SU-DHL-6 (cell line): ENCODE data around the gene ZNF586.

ENCODE experiments used
- H2AFZ ChIP-seq: fragments of 200-600 bp; sonication (generic); 2 replicates; pipeline ENCODE4 v1.6.1; 2014; ENCODE audit warnings: low read depth, mild to moderate bottlenecking, moderate library complexity, mixed read lengths, antibody characterized with exemption, low read length; ENCODE audit not compliant: severe bottlenecking
- H3F3A ChIP-seq: fragments of 200-600 bp; shearing (Covaris generic); 2 replicates; pipeline ENCODE4 v1.6.0; 2016; ENCODE audit warnings: antibody characterized with exemption, mild to moderate bottlenecking; ENCODE audit not compliant: insufficient read depth
- H3K27ac ChIP-seq: fragments of 200-600 bp; sonication (generic); 2 replicates; pipeline ENCODE4 v1.5.1; 2016; ENCODE audit warnings: low read depth, mild to moderate bottlenecking, low read length, moderate library complexity, mixed read lengths
- H3K27me3 ChIP-seq: fragments of 200-600 bp; sonication (generic), shearing (Covaris generic); 2 replicates; pipeline ENCODE4 v1.6.0; 2014; ENCODE audit warnings: mild to moderate bottlenecking, low read length
- H3K36me3 ChIP-seq: fragments of 200-600 bp; sonication (generic); 2 replicates; pipeline ENCODE4 v1.6.1; 2014; ENCODE audit warnings: mild to moderate bottlenecking, low read length, mixed read lengths
- H3K4me2 ChIP-seq: fragments of 300-600, 200-600 bp; shearing (Covaris generic), sonication (generic); 2 replicates; pipeline ENCODE4 v1.6.0; 2014; ENCODE audit warnings: low read length, low read depth, mild to moderate bottlenecking; ENCODE audit not compliant: poor library complexity, severe bottlenecking
- H3K4me3 ChIP-seq: fragments of 200-600 bp; sonication (generic); 2 replicates; pipeline ENCODE4 v1.5.1; 2014; ENCODE audit warnings: antibody characterized with exemption, low read length, mild to moderate bottlenecking, mixed read lengths; ENCODE audit not compliant: insufficient read depth, poor library complexity, severe bottlenecking
- H3K79me2 ChIP-seq: fragments of 200-600 bp; sonication (generic); 2 replicates; pipeline ENCODE4 v1.6.1; 2014; ENCODE audit warnings: mild to moderate bottlenecking, low read length, moderate library complexity; ENCODE audit not compliant: insufficient read depth
- H3K9ac ChIP-seq: fragments of 200-600 bp; sonication (generic); 2 replicates; pipeline ENCODE4 v1.7.0; 2014; ENCODE audit warnings: mild to moderate bottlenecking, low read length
- H3K9me2 ChIP-seq: fragments of 200-600 bp; sonication (generic); replicated peaks from 2 replicates; pipeline ENCODE4 v1.6.1; 2014; ENCODE audit warnings: low read length; ENCODE audit not compliant: insufficient read depth
- H3K9me3 ChIP-seq: fragments of 200-600 bp; sonication (generic); 2 replicates; pipeline ENCODE4 v1.6.1; 2014; ENCODE audit warnings: low read length, mixed read lengths; ENCODE audit not compliant: insufficient read depth
- H4K20me1 ChIP-seq: fragments of 200-600 bp; sonication (generic); 2 replicates; pipeline ENCODE4 v1.6.1; 2014; ENCODE audit warnings: low read depth, mild to moderate bottlenecking, antibody characterized with exemption, low read length, moderate library complexity, mixed read lengths
- EZH2phosphoT487 ChIP-seq: fragments of 200-600 bp; sonication (generic), shearing (Covaris generic); conservative IDR thresholded peaks from 2 replicates; pipeline ENCODE4 v1.6.1; 2018; ENCODE audit warnings: mild to moderate bottlenecking, antibody characterized with exemption, low read length, moderate library complexity, mixed read lengths
- TF ChIP-seq, protein P1 (sequence below): fragments of 200-600 bp; sonication (generic); IDR thresholded peaks from one replicate; pipeline ENCODE4 v1.5.1; 2017; ENCODE audit warnings: antibody characterized with exemption, mild to moderate bottlenecking, low read length, moderate library complexity; ENCODE audit not compliant: insufficient read depth, poor library complexity, severe bottlenecking

ZNF586 gene

DNA sequence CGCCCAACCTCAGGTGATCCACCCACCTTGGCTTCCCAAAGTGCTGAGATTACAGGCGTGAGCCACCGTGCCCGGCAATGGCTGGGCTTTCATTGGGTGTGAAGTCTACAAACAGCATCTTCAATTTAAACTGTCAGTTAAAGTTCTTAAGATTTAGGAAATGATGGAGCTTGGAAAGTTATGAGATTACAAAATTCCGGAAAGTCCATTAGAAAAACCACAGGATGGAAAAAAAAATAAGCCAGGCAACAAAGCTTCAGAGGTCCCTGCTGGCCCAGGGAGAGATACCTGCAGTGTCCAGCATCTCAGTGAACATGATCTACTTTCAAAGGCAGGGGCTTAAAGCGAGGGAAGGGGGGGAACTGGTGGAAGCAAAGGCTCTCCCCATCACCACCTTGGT lies 56.0 kb downstream of the ZNF586 start:
- Histone ChIP-seq H2AFZ (no peak overlapping the region), H3K27ac (no peak overlapping the region), H3F3A (no peaks in the 10 kb centered on the region), H3K9me2 (no peaks in the 10 kb centered on the region), H3K9ac (no peak overlapping the region), H3K79me2 (peaks cover 93% of the 10 kb centered on the region), H3K9me3 (no peaks in the 10 kb centered on the region), H3K4me2 (no peak overlapping the region), H4K20me1 (no peaks in the 10 kb centered on the region; the same call in 1 of the 2 replicates), H3K36me3 (no peaks in the 10 kb centered on the region), H3K4me3 (no peak overlapping the region), H3K27me3 (no peaks in the 10 kb centered on the region)
- TF ChIP-seq, protein P1, sequence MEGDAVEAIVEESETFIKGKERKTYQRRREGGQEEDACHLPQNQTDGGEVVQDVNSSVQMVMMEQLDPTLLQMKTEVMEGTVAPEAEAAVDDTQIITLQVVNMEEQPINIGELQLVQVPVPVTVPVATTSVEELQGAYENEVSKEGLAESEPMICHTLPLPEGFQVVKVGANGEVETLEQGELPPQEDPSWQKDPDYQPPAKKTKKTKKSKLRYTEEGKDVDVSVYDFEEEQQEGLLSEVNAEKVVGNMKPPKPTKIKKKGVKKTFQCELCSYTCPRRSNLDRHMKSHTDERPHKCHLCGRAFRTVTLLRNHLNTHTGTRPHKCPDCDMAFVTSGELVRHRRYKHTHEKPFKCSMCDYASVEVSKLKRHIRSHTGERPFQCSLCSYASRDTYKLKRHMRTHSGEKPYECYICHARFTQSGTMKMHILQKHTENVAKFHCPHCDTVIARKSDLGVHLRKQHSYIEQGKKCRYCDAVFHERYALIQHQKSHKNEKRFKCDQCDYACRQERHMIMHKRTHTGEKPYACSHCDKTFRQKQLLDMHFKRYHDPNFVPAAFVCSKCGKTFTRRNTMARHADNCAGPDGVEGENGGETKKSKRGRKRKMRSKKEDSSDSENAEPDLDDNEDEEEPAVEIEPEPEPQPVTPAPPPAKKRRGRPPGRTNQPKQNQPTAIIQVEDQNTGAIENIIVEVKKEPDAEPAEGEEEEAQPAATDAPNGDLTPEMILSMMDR: no peak
- TF ChIP-seq EZH2phosphoT487: no peak

DNA sequence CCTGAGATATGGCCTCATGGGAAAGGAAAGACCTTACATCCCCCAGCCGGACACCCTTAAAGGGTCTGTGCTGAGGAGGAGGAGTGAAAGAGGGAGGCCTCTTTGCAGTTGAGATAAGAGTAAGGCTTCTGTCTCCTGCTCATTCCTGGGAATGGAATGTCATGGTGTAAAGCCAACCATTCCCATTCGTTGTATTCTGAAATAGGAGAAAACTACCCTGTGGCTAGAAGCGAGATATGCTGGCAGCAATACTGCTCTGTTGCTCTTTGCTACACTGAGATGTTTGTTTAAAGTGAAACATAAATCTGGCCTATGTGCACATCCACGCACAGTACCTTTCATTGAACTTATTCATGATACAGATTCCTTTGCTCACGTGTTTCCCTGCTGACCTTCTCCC lies 59.8 kb downstream of the ZNF586 start:
- TF ChIP-seq, protein P1: no peak
- no peak for TF ChIP-seq EZH2phosphoT487
- Histone ChIP-seq H2AFZ (no peak overlapping the region), H3K4me2 (no peak overlapping the region), H3K27ac (no peak overlapping the region), H3K4me3 (no peak overlapping the region), H3K9me2 (no peaks in the 10 kb centered on the region), H3K9ac (no peak overlapping the region), H3F3A (no peaks in the 10 kb centered on the region), H3K36me3 (no peaks in the 10 kb centered on the region), H3K27me3 (no peaks in the 10 kb centered on the region), H4K20me1 (no peaks in the 10 kb centered on the region; the same call in 1 of the 2 replicates), H3K79me2 (peaks cover 79% of the 10 kb centered on the region), H3K9me3 (no peaks in the 10 kb centered on the region)

DNA sequence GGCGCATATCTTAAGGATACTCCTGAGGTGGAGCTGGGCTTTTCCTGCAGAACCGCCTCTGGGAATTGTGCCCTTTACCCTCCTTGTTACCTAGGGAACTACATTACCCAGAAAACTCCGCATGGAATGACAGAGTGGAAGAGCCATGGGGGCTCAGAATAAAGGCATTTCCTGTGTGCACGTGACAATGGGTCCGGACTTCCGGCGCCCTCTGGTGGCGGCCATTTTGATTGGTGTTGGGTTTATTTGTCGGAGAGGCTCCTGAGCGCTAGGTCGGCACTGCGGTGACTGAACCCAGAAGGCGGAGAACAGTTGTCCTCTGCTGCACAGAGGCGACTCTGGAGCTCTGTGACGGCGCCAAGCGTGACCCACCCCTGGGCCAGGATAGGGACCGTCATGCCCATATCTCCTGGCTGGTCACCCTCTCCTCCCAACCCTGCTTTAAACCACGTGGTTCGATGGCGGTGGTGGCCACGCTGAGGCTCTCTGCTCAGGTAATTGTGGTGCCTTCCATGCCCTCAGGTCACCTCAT lies 60.7 kb downstream of the ZNF586 start, which contains the start of gene ZNF587B:
Gene ZNF587B (plus strand): TSS at position 229 of the 532 bp plus-strand sequence. CDS start 230 bp downstream, at position 459.
- no peaks in the 10 kb centered on the region; the same call in 1 of the 2 replicates for H4K20me1 ChIP-seq
- no peaks in the 10 kb centered on the region for H3K36me3 ChIP-seq
- peaks cover 71% of the 10 kb centered on the region for H3K79me2 ChIP-seq
- H3K9ac ChIP-seq: no peak within 1 kb of the TSS
- H3K9me3 ChIP-seq: no peaks in the 10 kb centered on the region
- H3K27ac ChIP-seq: no peak within 1 kb of the TSS
- no peaks in the 10 kb centered on the region for H3K27me3 ChIP-seq
- H2AFZ ChIP-seq: no peak within 1 kb of the TSS
- H3F3A ChIP-seq: no peaks in the 10 kb centered on the region
- no peak within 1 kb of the TSS for H3K4me2 ChIP-seq
- TF ChIP-seq, protein P1: peak; percentile 43
- no peak for TF ChIP-seq EZH2phosphoT487
- no peaks in the 10 kb centered on the region for H3K9me2 ChIP-seq
- H3K4me3 ChIP-seq: no peak within 1 kb of the TSS
